H1 (cell line): ENCODE data around the gene GAB2. TPM values are rescaled to one million over a fixed set of nuclear protein-coding genes. Genes with fewer than 3 reads are reported as not detected.

ENCODE experiments used
- CTCF ChIA-PET: fragments of 300-600 bp; sonication (Branson Sonifier 250); formaldehyde crosslinking; loops from one replicate; lab custom pipeline; 2021; ENCODE audit not compliant: partially characterized antibody; lab: Charles Lee
- POLR2A ChIA-PET: fragments of 300-600 bp; sonication (Branson Sonifier 250); formaldehyde crosslinking; loops from one replicate; lab custom pipeline; 2021; ENCODE audit warnings: inconsistent platforms; ENCODE audit not compliant: partially characterized antibody; lab: Charles Lee
- DNase-seq, 2 experiments: peaks; one replicate each; pipeline versions ENCODE4 v3.0.0 to v3.0.0-alpha.2; 2010 to 2022; ENCODE audit warnings: low spot score in 2 of 2, low read depth in 1 of 2, mixed read lengths in 1 of 2
- FAIRE-seq: peaks from 2 replicates; lab custom pipeline; 2011; peaks lifted over from hg19 to GRCh38; lab: Jason Lieb, UNC
- H2AFZ ChIP-seq: 2 replicates; pipeline ENCODE4 v1.8.1; 2012; ENCODE audit warnings: low read length, inconsistent platforms
- H2AK5ac ChIP-seq: 2 replicates; pipeline ENCODE4 v1.6.1; 2013; ENCODE audit warnings: low read depth, low read length
- H2BK120ac ChIP-seq: replicated peaks from 2 replicates; pipeline ENCODE3; 2013; ENCODE audit warnings: low read depth, low read length, inconsistent platforms
- H2BK12ac ChIP-seq: 2 replicates; pipeline ENCODE4 v1.6.1; 2013; ENCODE audit warnings: low read depth, low read length
- H2BK15ac ChIP-seq: 2 replicates; pipeline ENCODE4 v1.6.1; 2013; ENCODE audit warnings: low read length
- H2BK20ac ChIP-seq: 2 replicates; pipeline ENCODE4 v1.6.1; 2013; ENCODE audit warnings: low read length
- H2BK5ac ChIP-seq: 2 replicates; pipeline ENCODE4 v1.6.1; 2013; ENCODE audit warnings: low read depth, low read length
- H3K14ac ChIP-seq: 2 replicates; pipeline ENCODE4 v1.6.1; 2013; ENCODE audit warnings: inconsistent platforms; ENCODE audit not compliant: insufficient read length
- H3K18ac ChIP-seq: 2 replicates; pipeline ENCODE4 v1.6.1; 2013; ENCODE audit warnings: low read length; ENCODE audit errors: extremely low read depth
- H3K23ac ChIP-seq: 2 replicates; pipeline ENCODE4 v1.6.1; 2013; ENCODE audit warnings: inconsistent platforms; ENCODE audit not compliant: insufficient read length
- H3K23me2 ChIP-seq: 2 replicates; pipeline ENCODE4 v1.6.1; 2013; ENCODE audit warnings: low read depth, low read length
- H3K27ac ChIP-seq: 2 replicates; pipeline ENCODE4 v1.6.1; 2011; ENCODE audit warnings: low read depth, low read length, inconsistent platforms
- H3K27me3 ChIP-seq, 4 experiments: replicated peaks in 1 of 4; 1 replicate in 1 of 4; 2 replicates in 3 of 4; pipeline versions ENCODE4 v1.6.1 to v1.8.1; 2011 to 2013; ENCODE audit warnings: low read length in 3 of 4, mild to moderate bottlenecking in 3 of 4, inconsistent platforms in 2 of 4, mixed read lengths in 2 of 4, moderate library complexity in 1 of 4; ENCODE audit not compliant: control insufficient read depth in 3 of 4, insufficient read depth in 3 of 4; ENCODE audit errors: extremely low read depth in 1 of 4
- H3K36me3 ChIP-seq, 4 experiments: 2 replicates each; pipeline versions ENCODE4 v1.6.1 to v1.8.1; 2011 to 2013; ENCODE audit warnings: mild to moderate bottlenecking in 4 of 4, low read length in 3 of 4, moderate library complexity in 2 of 4, control low read depth in 1 of 4, inconsistent platforms in 1 of 4; ENCODE audit not compliant: insufficient read depth in 4 of 4, control insufficient read depth in 2 of 4
- H3K4ac ChIP-seq: replicated peaks from 2 replicates; pipeline ENCODE3; 2013; ENCODE audit warnings: low read length, low read depth, mixed read lengths, inconsistent platforms; ENCODE audit not compliant: insufficient read length
- H3K4me1 ChIP-seq, 4 experiments: replicated peaks in 1 of 4; 1 replicate in 1 of 4; 2 replicates in 3 of 4; pipeline versions ENCODE4 v1.6.1 to v1.8.1; 2011 to 2013; ENCODE audit warnings: low read length in 3 of 4, inconsistent platforms in 2 of 4, mixed read lengths in 1 of 4; ENCODE audit not compliant: insufficient read depth in 4 of 4, control insufficient read depth in 3 of 4
- H3K4me2 ChIP-seq, 2 experiments: 2 replicates each; pipeline versions ENCODE4 v1.6.1 to v1.8.1; 2011 to 2013; ENCODE audit warnings: low read depth in 2 of 2, low read length in 2 of 2, control low read depth in 1 of 2, inconsistent platforms in 1 of 2, mild to moderate bottlenecking in 1 of 2; ENCODE audit not compliant: insufficient read depth in 1 of 2
- H3K4me3 ChIP-seq, 4 experiments: fragments of 200-600, 300-600 bp in 1 of 4; sonication (generic), shearing (Covaris generic), sonication (Bioruptor Twin) in 1 of 4; 2 replicates each; pipeline versions ENCODE4 v1.5.1 to v1.8.1; 2011 to 2016; ENCODE audit warnings: low read length in 4 of 4, low read depth in 3 of 4, control low read depth in 2 of 4, inconsistent platforms in 2 of 4, mild to moderate bottlenecking in 2 of 4, mixed read lengths in 1 of 4, moderate library complexity in 1 of 4; ENCODE audit not compliant: insufficient read depth in 2 of 4; ENCODE audit errors: extremely low read depth in 1 of 4
- H3K56ac ChIP-seq: replicated peaks from 2 replicates; pipeline ENCODE3; 2013; ENCODE audit warnings: low read depth, mild to moderate bottlenecking, mixed read lengths, low read length, inconsistent platforms; ENCODE audit not compliant: insufficient read length
- H3K79me1 ChIP-seq: 2 replicates; pipeline ENCODE4 v1.6.1; 2013; ENCODE audit warnings: low read depth, low read length, control low read depth
- H3K79me2 ChIP-seq, 2 experiments: 2 replicates each; pipeline versions ENCODE4 v1.6.1 to v1.8.1; 2012 to 2013; ENCODE audit warnings: low read length in 2 of 2, mild to moderate bottlenecking in 2 of 2, inconsistent platforms in 1 of 2; ENCODE audit not compliant: insufficient read depth in 2 of 2, control insufficient read depth in 1 of 2
- H3K9ac ChIP-seq, 4 experiments: replicated peaks in 1 of 4; 1 replicate in 1 of 4; 2 replicates in 3 of 4; pipeline versions ENCODE4 v1.6.1 to v1.8.1; 2011 to 2013; ENCODE audit warnings: low read depth in 3 of 4, low read length in 3 of 4, control low read depth in 2 of 4, mild to moderate bottlenecking in 2 of 4, moderate library complexity in 2 of 4, inconsistent platforms in 1 of 4; ENCODE audit errors: extremely low read depth in 1 of 4
- H3K9me3 ChIP-seq, 2 experiments: 2 replicates each; pipeline versions ENCODE4 v1.6.1 to v1.8.1; 2012 to 2013; ENCODE audit warnings: mild to moderate bottlenecking in 2 of 2, moderate library complexity in 2 of 2, control low read depth in 1 of 2, inconsistent platforms in 1 of 2, low read depth in 1 of 2, low read length in 1 of 2, mixed read lengths in 1 of 2; ENCODE audit not compliant: insufficient read depth in 2 of 2
- H4K20me1 ChIP-seq, 2 experiments: replicated peaks in 1 of 2; 2 replicates each; pipeline versions ENCODE3 to v1.8.1; 2011 to 2013; ENCODE audit warnings: inconsistent platforms in 2 of 2, low read length in 2 of 2, mild to moderate bottlenecking in 1 of 2; ENCODE audit not compliant: insufficient read depth in 2 of 2, control insufficient read depth in 1 of 2
- H4K5ac ChIP-seq: 2 replicates; pipeline ENCODE4 v1.6.1; 2013; ENCODE audit warnings: low read length, low read depth, mixed read lengths, inconsistent platforms; ENCODE audit not compliant: insufficient read length
- H4K8ac ChIP-seq: 2 replicates; pipeline ENCODE4 v1.8.0; 2013; ENCODE audit warnings: mild to moderate bottlenecking, moderate library complexity, low read length, inconsistent platforms; ENCODE audit not compliant: insufficient read depth; ENCODE audit errors: extremely low read depth
- H4K91ac ChIP-seq: replicated peaks from 2 replicates; pipeline ENCODE3; 2013; ENCODE audit warnings: low read length, mixed read lengths, inconsistent platforms; ENCODE audit not compliant: insufficient read length
- ATF3 ChIP-seq: IDR thresholded peaks from 2 replicates; pipeline ENCODE4 v1.6.1; 2011; ENCODE audit warnings: low read depth, mild to moderate bottlenecking, low read length; ENCODE audit not compliant: insufficient read depth
- SRF ChIP-seq: IDR thresholded peaks from 2 replicates; pipeline ENCODE4 v1.6.1; 2011; ENCODE audit warnings: mild to moderate bottlenecking, low read depth, low read length, moderate library complexity
- WGBS, 2 experiments: shearing (Covaris generic) in 1 of 2; methylation state at CpG; one replicate each; pipeline versions ENCODE4 v1.1.6 to v1.1.7; 2013 to 2015; ENCODE audit warnings: low lambda C conversion rate in 2 of 2, mixed read lengths in 2 of 2, inconsistent platforms in 1 of 2, low coverage in 1 of 2, missing lambda C conversion rate in 1 of 2; ENCODE audit not compliant: insufficient replicate concordance in 2 of 2, insufficient coverage in 1 of 2, insufficient read length in 1 of 2; ENCODE audit errors: extremely low coverage in 1 of 2, missing lambda C conversion rate in 1 of 2; 5-methylcytosine and 5-hydroxymethylcytosine counted together
- polyA plus RNA-seq, 7 experiments: library from polyadenylated mRNA; depleted of rRNA in 3 of 7; stranded (reverse) in 5 of 7; unstranded in 2 of 7; fragments of >200 nt in 5 of 7; fragments of 200-250 nt in 2 of 7; gene quantifications; 1 replicate in 5 of 7; 2 replicates in 1 of 7; 4 replicates in 1 of 7; pipeline versions ENCODE4 v1.2.1 to v1.2.3, GENCODE V29; 2011 to 2013; ENCODE audit warnings: missing spikeins in 2 of 7, mixed read lengths in 2 of 7
- total RNA-seq: library from RNA; stranded (reverse); fragmentation: NEBNext Ultra II Directional; extraction: Animal tissue kit (Norgen Biotek cat#: 25700); gene quantifications from 2 replicates; pipeline ENCODE4 v1.2.1, GENCODE V29; 2021

The GAB2 gene
- total and polyA plus RNA-seq, 2 of the 8 experiments (the other 6 are each of a cell fraction or from before 2014, with no cell fraction given): 6.3 to 14.0 TPM

DNA sequence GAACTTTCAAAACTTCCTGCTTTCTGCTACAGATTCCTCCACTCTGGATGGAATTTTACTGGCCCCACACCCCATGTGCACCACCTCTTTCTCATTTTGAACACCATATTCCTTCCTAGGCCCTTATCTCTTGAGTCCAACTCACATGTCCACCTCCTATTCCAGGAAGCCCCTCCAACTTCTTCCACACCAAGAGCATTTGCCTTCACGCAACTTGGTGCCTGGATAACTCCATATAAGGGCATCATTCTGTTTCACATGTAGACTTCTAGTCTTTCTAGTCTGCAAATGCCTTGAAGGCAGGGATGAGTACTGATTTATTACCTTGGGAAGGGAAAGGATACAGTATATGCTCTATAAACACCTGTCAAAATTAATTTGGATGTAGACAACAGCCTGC is 17.5 kb downstream of the GAB2 start:
- Histone ChIP-seq H3K27me3 (peaks cover 0 to 6% (median 4%) of the 10 kb centered on the region in 4 experiments; a peak in 2 of 7 replicates), H3K79me1 (no peaks in the 10 kb centered on the region), H3K23me2 (no peaks in the 10 kb centered on the region), H2BK15ac (no peak overlapping the region), H4K8ac (no peak overlapping the region), H2AFZ (no peak overlapping the region), H4K5ac (no peak overlapping the region), H3K56ac (no peak overlapping the region), H3K18ac (no peak overlapping the region), H4K91ac (no peak overlapping the region), H3K4me3 (no peak overlapping the region), H3K23ac (no peak overlapping the region), H3K4me1 (peaks cover 0 to 6% (median 5%) of the 10 kb centered on the region in 4 experiments; a peak in 4 of 7 replicates), H3K79me2 (no peaks in the 10 kb centered on the region), H2AK5ac (no peak overlapping the region), H3K14ac (no peak overlapping the region), H4K20me1 (peaks cover 2 to 12% of the 10 kb centered on the region in 2 experiments), H3K4me2 (no peak overlapping the region), H2BK20ac (no peak overlapping the region), H3K27ac (no peak overlapping the region), H2BK120ac (no peak overlapping the region), H3K9me3 (no peaks in the 10 kb centered on the region), H2BK5ac (no peak overlapping the region), H3K9ac (no peak overlapping the region), H3K4ac (no peak overlapping the region), H3K36me3 (no peaks in the 10 kb centered on the region), H2BK12ac (no peak overlapping the region)
- FAIRE-seq: no peak
- peak; percentile 80 for TF ChIP-seq SRF
- no peak for TF ChIP-seq ATF3
- 87% methylated on average over 1 of the region's 1 CpG; no CpG with 5 or more reads in 1 of the 2 experiments for WGBS, 2 experiments
- CTCF ChIA-PET: interaction anchor here (1.4 kb wide), 1 partner anchor 19 kb away, joined by 5 read pairs; no protein-coding TSS in a partner anchor
- no peak for DNase-seq
- POLR2A ChIA-PET: no interaction called here
